Posterior cingulate gyrus (tissue), 11 donors: Measurements from ENCODE around the gene TNRC6C.
"Not testable (repeated sequence)": the region's sequence is repeated elsewhere in the genome, so short reads cannot be mapped to it uniquely, and the experiment has no call there.

Experiments used
- DNase-seq, 10 donors: peaks; one replicate each; pipeline versions ENCODE4 v3.0.0 to v3.0.0-alpha.2; 2020 to 2021; ENCODE audit warnings: mixed read lengths in 3 of 10
- intact Hi-C: fragments of 100-400 bp; cut with DNase I; formaldehyde crosslinking; loops from one replicate; pipeline ENCODE4 v1.15.1; 2023

TNRC6C gene

DNA sequence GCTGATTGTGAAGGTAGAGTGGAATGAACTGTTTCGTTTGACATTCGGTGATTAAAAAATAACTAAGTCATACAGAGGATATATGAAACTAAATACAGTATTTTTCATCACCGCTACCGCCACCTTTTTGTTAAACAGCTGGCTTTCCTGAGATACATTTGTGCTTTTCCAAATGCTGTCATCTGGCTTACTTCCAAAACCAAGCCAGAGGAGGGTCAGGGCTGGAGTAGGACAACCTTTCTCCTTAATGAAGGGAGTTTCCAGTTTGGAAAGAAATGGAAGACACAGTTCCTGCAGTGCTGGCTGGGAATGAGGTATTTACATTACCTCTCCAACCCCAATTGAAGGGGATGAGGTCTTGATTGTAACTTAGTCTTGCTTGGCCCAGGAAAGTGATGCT is 3.2 kb downstream of the TNRC6C start:
- intact Hi-C loops = loop anchor here (5.0 kb wide), 1 partner anchor 51 kb away; no protein-coding TSS in a partner anchor
- DNase-seq = no peak

- intact Hi-C loops = loop anchor here (5.0 kb wide), 1 partner anchor 50 kb away; no protein-coding TSS in a partner anchor
- no peak for DNase-seq
Measured at GRCh38 chr17:77962348-77962747, 3.8 kb downstream of the TNRC6C start.

- intact Hi-C loops = loop anchor here (5.0 kb wide), 1 partner anchor 49 kb away; no protein-coding TSS in a partner anchor
- DNase-seq = peak in 6 of 10 donors; percentile 47 to 85 (median 50)
Measured at GRCh38 chr17:77963441-77963840, 4.9 kb downstream of the TNRC6C start.

- no peak for DNase-seq
- intact Hi-C loops = no loop called here
Measured at GRCh38 chr17:77965352-77965751, 6.8 kb downstream of the TNRC6C start.

DNA sequence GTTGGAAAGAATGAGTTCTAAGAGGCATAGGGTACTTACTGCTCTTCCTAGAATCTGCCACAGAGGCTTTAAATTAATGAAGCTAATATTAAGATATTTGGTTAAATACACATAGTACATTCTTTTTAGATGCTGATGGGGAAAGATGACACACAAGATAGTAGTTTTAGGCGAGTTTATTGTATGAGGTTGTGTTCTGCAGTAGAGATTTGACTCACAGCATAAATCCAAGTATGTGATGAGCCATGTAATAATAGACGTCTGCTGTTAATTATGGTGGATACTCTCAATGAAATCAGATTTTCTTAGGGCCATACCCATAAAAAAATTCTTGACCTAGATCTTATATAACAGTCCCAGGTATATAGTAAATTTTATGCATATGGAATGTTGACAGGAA is 8.0 kb downstream of the TNRC6C start:
- DNase-seq = no peak
- intact Hi-C loops = no loop called here

- intact Hi-C loops = no loop called here
- DNase-seq = no peak
Measured at GRCh38 chr17:77968788-77969187, 10.3 kb downstream of the TNRC6C start.

- intact Hi-C loops, DNase-seq: not testable (repeated sequence)
Measured at GRCh38 chr17:77972271-77972670, 13.8 kb downstream of the TNRC6C start.

DNA sequence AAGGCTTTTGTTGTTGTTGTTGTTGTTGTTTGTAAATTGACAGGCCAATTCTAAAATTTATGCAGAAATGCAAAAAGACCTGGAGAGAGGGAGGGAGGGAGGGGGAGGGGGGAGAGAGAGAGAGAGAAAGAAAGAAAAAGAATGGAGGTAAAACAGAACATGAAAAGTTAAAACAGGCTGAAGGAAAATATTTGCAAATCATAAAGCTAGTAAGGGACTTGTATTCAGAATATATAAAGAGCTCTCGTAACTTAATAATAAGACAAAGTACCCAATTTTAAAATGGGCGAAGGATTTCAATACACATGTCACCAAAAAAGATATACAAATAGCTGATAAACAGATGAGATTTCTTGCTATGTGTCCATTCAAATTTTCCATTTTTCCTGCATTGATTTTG is 15.4 kb downstream of the TNRC6C start:
- no peak for DNase-seq
- intact Hi-C loops = no loop called here

- intact Hi-C loops = no loop called here
- DNase-seq = no peak
Measured at GRCh38 chr17:77974396-77974795, 15.9 kb downstream of the TNRC6C start.

- DNase-seq, intact Hi-C loops: not testable (repeated sequence)
Measured at GRCh38 chr17:77982430-77982829, 23.9 kb downstream of the TNRC6C start.

DNA sequence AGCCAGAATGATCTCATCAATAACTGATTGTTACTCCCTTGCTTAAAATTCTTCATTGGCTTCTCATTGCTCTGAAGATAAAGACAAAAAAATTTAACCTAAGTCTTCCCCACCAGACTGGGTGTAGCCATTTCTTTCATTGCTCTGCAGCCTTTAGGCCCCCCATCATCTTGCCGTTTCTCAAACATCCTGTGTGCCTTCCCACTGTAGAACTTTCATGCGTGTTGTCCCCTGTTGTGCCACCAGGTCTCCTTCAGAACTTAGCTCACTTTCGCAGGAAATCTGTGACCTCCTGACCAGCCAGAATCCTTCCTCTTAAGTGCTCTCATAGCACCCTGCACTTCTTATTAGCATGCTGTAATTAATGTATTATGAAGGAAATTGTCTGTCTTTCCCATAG is 31.8 kb downstream of the TNRC6C start:
- no peak for DNase-seq
- intact Hi-C loops = no loop called here

DNA sequence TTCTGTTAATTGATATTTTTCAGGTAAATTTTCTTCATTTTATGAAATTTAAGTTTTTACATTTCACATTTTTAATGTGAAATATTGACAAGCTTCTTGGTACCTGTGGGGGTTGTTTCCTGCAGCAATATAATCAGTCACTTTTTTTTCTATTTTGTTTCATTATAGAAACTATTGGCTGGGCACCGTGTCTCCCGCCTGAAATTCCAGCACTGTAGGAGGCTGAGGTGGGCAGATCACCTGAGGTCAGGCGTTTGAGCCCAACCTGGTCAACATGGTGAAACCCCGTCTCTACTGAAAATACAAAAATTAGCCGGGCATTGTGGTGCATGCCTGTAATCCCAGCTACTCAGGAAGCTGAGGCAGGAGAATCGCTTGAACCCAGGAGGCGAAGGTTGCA is 35.2 kb downstream of the TNRC6C start:
- DNase-seq, intact Hi-C loops: not testable (repeated sequence)

DNA sequence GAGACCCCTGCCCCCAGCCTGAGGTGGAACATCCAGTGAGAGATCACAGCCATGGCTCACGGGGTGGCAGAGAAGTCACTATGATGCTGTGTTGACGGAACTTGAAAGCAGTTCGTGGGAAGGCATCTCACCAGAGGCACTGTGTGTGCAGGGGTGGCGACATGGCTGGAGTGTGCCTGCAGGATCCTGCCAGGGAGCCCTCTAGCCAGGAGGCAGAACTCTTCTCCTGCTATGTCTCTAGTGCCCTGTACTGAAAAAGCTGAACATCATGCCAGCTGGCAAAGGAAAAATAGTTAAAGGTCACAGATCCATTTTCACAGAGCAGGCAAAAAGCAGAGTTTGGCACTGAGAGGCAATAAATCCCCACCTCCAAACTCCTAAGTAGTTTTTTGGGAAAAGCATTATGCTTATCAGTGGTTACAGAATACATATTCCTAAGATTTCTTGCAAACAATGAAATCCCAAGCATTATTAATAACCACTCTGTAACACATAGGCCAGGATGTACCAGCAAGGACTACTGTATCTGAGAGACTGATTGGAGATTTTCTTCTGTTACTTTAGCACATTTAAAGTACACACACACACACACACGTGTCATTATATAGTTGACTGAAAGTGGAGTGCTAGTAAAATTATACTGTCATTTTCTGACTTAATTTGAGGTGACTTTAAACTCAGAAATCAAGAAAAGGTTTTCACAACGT is 36.8 kb downstream of the TNRC6C start:
- intact Hi-C loops = no loop called here
- peak in 3 of 10 donors; percentile 24 to 81 (median 71) for DNase-seq

DNA sequence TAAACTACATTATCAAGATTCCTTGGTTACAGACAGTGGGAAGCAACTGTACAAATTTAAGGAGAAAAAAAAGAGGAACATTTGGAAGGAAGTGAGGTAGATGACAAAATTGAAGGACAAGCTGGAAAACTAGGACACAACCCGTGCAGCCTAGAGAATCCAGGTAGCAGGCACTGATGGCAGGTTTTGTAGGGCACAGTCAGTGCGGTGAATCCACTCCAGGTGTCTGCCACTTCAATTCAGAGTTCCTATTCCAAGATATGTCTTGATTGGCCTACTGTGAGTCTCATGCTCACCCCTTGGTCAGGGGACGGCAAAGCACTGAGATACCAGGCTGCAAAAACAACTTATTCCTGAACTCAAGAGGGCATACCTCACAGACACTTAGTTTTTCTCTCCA is 37.8 kb downstream of the TNRC6C start:
- no peak for DNase-seq
- intact Hi-C loops = no loop called here

DNA sequence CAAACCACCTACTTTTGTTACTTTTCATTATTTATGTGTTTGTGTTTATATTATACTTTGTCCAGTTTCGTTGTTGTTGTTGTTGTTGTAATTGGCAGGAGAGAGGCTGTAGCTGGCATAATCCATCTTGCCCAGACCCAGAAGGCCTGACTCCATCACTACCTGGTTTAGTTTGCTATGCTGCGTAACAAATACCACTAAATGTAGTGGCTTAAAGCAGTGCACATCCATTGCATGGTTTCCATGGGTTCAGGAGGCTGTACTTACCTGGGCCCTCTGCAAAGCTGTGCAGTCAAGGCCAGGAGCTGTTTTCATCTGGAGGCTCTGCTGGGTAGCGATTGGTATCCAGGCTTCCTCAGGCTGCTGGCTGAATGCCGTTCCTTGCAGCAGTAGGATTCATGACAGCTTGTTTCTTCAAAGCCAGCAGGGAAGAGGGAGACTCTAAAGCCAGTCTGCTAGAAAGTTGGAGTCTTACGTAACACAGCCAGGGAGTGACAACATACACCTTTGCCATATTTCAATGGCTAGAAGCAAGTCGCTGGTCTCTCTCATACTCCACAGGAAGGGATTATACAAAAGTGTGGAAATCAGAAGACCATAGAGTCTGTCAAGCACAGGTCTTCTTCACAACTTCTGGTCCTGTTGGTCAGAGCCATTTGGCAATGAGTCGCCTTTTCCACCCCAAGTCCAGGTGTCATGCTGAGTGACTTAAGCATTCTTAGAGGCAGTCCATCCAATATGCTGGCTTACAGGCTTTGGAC is 41.1 kb downstream of the TNRC6C start:
- intact Hi-C loops = no loop called here
- no peak for DNase-seq

GRCh38 chr17:78000341-78000740 is 41.8 kb downstream of the TNRC6C start:
- intact Hi-C loops = no loop called here
- DNase-seq = no peak

DNA sequence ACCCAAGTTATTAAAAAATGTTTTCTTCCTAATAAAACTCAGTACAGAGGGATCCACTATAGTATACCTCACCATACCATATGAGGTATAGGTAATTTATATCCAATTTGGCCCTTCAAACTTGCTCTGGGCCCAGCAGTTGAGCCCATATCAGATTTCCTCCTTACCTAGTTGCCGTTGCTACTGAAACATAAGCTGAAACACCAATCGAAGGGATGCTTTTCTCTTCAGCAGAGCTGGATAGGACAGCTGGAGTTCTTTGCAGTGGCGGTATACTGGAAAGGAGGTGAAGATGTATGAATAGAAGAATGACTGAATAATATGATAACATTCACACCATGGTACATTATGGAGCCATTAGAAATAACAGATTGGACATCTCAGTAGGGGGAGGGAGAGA is 42.7 kb downstream of the TNRC6C start:
- intact Hi-C loops = no loop called here
- no peak for DNase-seq

DNA sequence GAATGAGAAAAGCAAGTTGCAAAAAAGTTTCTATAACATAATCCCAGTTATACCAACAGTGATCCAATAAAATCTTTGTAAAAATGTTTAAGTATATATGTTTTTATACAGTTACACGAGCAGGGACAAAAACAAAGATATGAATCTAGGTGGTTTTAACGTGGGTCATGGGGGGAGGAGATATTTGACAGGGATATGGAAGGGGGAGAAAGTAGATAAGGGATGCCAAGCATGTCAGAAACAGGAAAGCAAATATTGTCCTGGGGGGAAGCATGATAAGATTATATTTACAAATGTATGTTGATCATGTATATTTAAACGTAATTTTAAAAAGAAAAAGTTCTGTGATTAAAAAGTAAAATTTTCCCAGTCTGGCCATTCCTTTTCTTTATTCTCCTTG is 43.1 kb downstream of the TNRC6C start:
- no peak for DNase-seq
- intact Hi-C loops = no loop called here

- no peak for DNase-seq
- intact Hi-C loops = no loop called here
Measured at GRCh38 chr17:78002166-78002565, 43.7 kb downstream of the TNRC6C start.

DNA sequence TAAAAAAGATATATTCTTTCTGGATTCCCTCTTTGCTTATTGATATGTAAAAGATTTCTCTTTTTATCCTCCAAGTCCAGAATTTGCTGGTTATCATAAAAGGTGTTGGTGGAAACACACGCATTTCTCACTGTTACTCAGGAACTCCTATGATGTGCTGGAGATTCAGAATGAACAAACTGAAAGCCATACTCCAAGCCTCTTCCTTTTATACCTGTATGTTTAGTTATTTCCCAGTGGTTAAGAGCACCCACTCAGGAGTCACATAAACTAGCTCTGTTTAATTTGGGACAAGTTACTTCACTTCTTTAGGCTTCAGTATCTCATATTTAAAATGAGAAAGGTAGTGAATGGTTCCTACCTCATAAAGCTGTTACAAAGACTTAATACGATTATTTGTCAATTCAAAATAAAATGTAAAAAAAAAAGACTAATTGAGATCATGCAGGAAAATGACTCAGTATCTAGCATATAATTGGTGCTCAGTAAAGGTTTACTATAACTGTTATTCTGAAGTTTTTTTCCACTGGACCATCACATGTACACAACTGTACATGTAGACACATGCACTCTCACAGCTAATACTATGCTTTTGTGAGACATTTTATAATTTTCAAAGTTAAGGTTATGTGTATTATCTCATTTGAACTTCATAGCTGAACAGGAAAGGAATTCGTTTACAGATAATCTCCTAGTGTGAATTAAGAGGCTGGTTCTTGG is 47.1 kb downstream of the TNRC6C start:
- intact Hi-C loops = no loop called here
- DNase-seq = no peak

GRCh38 chr17:78006338-78006737 is 47.8 kb downstream of the TNRC6C start:
- intact Hi-C loops = no loop called here
- DNase-seq = no peak
